Memory B cell (primary cell): ENCODE data around the gene BATF3.
"Not testable (repeated sequence)": the region's sequence is repeated elsewhere in the genome, so short reads cannot be mapped to it uniquely, and the experiment has no call there.

ENCODE experiments used
- ATAC-seq: fragments of 150-1000 bp; cut with Tn5 transposase; 2 replicates; pipeline ENCODE4 v1.10.0; 2021; ENCODE audit warnings: low read depth, mild to moderate bottlenecking, moderate library complexity
- DNase-seq, 2 donors: peaks; one replicate each; pipeline ENCODE4 v3.0.0; 2022; ENCODE audit warnings: low spot score in 2 of 2
- H3K27ac Mint-ChIP-seq: one replicate; pipeline ENCODE4 v1.8.0; 2022; ENCODE audit warnings: mild to moderate bottlenecking, moderate library complexity, mixed read lengths
- H3K27me3 Mint-ChIP-seq: one replicate; pipeline ENCODE4 v1.8.0; 2022; ENCODE audit warnings: mixed read lengths
- H3K36me3 Mint-ChIP-seq: one replicate; pipeline ENCODE4 v1.8.0; 2022; ENCODE audit warnings: mild to moderate bottlenecking, mixed read lengths
- H3K4me1 Mint-ChIP-seq: one replicate; pipeline ENCODE4 v1.8.0; 2022; ENCODE audit warnings: mixed read lengths
- H3K4me3 Mint-ChIP-seq: one replicate; pipeline ENCODE4 v1.8.0; 2022; ENCODE audit warnings: mild to moderate bottlenecking, moderate library complexity, mixed read lengths
- H3K9me3 Mint-ChIP-seq: one replicate; pipeline ENCODE4 v1.8.0; 2022; ENCODE audit warnings: mixed read lengths

Gene BATF3, protein sequence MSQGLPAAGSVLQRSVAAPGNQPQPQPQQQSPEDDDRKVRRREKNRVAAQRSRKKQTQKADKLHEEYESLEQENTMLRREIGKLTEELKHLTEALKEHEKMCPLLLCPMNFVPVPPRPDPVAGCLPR

DNA sequence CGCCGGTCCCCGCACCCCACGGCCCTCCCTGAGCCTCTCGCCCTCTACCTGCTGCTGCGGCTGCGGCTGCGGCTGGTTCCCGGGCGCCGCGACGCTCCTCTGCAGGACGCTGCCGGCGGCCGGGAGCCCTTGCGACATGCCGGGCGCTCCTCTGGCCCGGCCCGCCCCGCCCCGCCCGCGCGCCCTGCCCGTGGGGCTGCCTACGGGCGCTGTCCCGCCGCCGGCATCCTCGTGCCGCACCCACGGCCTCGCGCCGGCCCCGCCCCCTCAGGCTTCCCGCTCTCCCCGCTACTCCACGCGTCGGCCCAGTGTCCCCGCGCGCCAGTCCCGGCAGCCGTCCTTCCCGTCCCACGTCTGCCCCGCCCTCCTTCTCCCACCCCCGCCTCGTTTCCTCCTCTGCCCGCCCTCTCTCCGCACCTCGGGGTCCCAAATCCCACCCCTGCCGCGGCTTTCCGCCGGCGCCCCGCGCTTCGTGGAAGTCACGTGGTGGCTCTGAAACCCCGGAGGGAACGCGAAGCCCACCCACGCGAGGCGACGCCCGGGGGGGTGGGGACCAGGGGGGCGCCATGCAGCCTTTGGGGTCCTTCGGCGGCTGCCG is at the start of gene BATF3:
Gene BATF3 (minus strand): TSS at position 216 of the 598 bp plus-strand sequence. CDS start 78 bp downstream, at position 138.
- peaks cover 36% of the 10 kb centered on the region for H3K4me1 Mint-ChIP-seq
- peaks cover 4% of the 10 kb centered on the region for H3K27me3 Mint-ChIP-seq
- no peaks in the 10 kb centered on the region for H3K9me3 Mint-ChIP-seq
- H3K4me3 Mint-ChIP-seq, result peak within 1 kb of the TSS; percentile 87
- peak in 1 of 2 donors; percentile 27 for DNase-seq
- H3K27ac Mint-ChIP-seq, result no peak within 1 kb of the TSS
- H3K36me3 Mint-ChIP-seq, result no peaks in the 10 kb centered on the region
- ATAC-seq, result peak; percentile 32

DNA sequence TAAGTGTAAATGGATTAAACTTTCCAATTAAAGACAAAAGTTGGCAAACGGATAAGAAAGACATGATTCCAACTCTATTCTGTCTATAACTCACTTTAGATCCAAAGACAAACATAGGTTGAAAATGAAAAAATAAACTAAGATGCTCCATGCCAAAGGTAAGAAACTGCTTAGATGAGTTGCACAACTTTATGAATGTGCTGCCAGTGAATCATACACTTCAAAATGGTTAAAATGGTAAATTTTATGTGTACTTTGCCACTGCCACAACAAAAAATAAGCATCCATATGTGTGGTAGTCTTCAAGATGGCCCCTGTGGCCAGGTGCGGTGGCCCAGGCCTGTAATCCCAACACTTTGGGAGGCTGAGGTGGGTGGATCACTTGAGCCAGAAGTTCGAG is 46.9 kb upstream of the BATF3 start:
- H3K36me3 Mint-ChIP-seq, result peaks cover 16% of the 10 kb centered on the region
- H3K4me3 Mint-ChIP-seq, result no peak overlapping the region
- H3K27me3 Mint-ChIP-seq, result no peaks in the 10 kb centered on the region
- H3K4me1 Mint-ChIP-seq, result peaks cover 8% of the 10 kb centered on the region
- H3K27ac Mint-ChIP-seq, result no peak overlapping the region
- no peak for ATAC-seq
- no peaks in the 10 kb centered on the region for H3K9me3 Mint-ChIP-seq
- DNase-seq, result no peak

- peaks cover 19% of the 10 kb centered on the region for H3K36me3 Mint-ChIP-seq
- no peak for ATAC-seq
- no peak overlapping the region for H3K4me3 Mint-ChIP-seq
- DNase-seq, result no peak
- no peaks in the 10 kb centered on the region for H3K27me3 Mint-ChIP-seq
- peaks cover 7% of the 10 kb centered on the region for H3K4me1 Mint-ChIP-seq
- no peaks in the 10 kb centered on the region for H3K9me3 Mint-ChIP-seq
- no peak overlapping the region for H3K27ac Mint-ChIP-seq
These were observed 45.7 kb upstream of the BATF3 start for GRCh38 chr1:212745303-212745702.

DNA sequence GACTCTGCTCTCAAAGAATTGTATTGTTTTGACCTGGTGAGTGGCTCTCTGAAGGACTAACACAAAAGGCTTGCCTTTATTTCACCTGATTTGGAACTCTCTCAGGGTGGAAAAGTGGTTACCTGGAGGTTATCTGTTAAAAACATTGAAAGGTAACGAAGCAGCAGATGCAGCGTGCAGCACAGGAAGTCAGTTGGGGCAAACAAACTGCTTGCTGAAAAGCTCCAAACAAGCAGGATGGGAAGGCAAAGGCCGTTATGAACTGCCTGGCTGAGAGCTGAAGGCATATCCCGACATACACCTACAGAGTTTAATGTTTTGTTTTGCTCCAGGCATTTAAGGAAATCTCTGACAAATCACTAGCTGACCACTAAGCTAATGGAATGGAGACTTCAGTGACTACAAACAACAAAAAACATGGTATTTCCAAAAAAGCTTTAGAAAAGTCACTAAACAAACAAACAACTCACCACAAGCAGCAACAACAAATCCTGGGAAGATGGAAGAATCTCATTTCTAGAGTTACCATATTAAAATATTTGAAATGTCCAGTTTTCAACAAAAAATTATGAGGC is 44.3 kb upstream of the BATF3 start:
- Mint-ChIP-seq H3K4me3 (no peak overlapping the region), H3K27me3 (no peaks in the 10 kb centered on the region), H3K36me3 (peaks cover 19% of the 10 kb centered on the region), H3K27ac (no peak overlapping the region), H3K9me3 (no peaks in the 10 kb centered on the region), H3K4me1 (peaks cover 2% of the 10 kb centered on the region)
- no peak for ATAC-seq
- DNase-seq, result no peak

- no peaks in the 10 kb centered on the region for H3K27me3 Mint-ChIP-seq
- no peak overlapping the region for H3K27ac Mint-ChIP-seq
- no peak overlapping the region for H3K4me3 Mint-ChIP-seq
- peaks cover 20% of the 10 kb centered on the region for H3K36me3 Mint-ChIP-seq
- DNase-seq (no peak), ATAC-seq (no peak)
- H3K4me1 Mint-ChIP-seq, result no peaks in the 10 kb centered on the region
- H3K9me3 Mint-ChIP-seq, result no peaks in the 10 kb centered on the region
These were observed 38.7 kb upstream of the BATF3 start for GRCh38 chr1:212738330-212738729.

DNA sequence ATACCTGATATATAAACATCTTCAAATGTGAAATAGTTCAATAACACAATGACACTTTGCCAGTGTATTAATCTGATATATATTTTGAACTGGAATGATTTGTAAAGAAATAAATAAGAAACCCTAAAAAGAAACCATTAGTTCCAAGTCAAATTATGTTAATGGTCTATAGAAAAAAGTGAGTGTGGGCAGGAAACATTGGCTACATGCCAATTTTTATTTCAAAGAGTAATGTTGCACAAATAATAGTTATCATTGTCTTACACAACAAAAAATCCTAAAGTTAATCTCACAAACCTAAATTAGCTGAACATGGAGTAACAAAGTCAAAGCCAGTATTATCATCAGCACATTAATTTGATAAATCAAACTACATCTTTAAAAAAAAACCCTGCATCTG is 37.9 kb upstream of the BATF3 start:
- ATAC-seq (no peak), DNase-seq (no peak)
- Mint-ChIP-seq H3K9me3 (no peaks in the 10 kb centered on the region), H3K4me3 (no peak overlapping the region), H3K27me3 (no peaks in the 10 kb centered on the region), H3K4me1 (no peaks in the 10 kb centered on the region), H3K27ac (no peak overlapping the region), H3K36me3 (peaks cover 21% of the 10 kb centered on the region)

GRCh38 chr1:212733109-212733508 is 33.5 kb upstream of the BATF3 start:
- DNase-seq (no peak), ATAC-seq (no peak)
- Mint-ChIP-seq H3K27me3 (no peaks in the 10 kb centered on the region), H3K4me3 (no peak overlapping the region), H3K36me3 (peaks cover 18% of the 10 kb centered on the region), H3K4me1 (no peaks in the 10 kb centered on the region), H3K27ac (no peak overlapping the region), H3K9me3 (no peaks in the 10 kb centered on the region)

DNA sequence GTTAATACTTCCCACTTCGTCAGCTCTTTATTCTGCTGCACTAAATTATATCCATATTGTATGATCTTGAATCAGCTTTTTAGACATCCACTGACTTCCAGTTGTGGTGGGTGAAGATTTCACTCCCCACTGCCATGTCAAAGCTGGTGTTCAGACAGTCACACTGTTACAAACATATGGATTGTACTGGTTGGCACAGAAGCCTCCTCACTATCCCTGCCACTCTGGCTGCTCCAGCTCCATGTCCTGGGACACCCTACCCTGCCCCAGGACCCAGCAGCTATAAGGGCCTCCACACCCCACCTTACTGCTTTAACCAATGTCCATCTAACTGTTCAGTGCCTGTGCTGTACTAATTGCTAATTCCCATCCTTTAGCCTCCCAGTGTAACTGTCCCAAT is 32.0 kb upstream of the BATF3 start:
- no peak for ATAC-seq
- Mint-ChIP-seq H3K27ac (no peak overlapping the region), H3K9me3 (no peaks in the 10 kb centered on the region), H3K36me3 (peaks cover 22% of the 10 kb centered on the region), H3K27me3 (no peaks in the 10 kb centered on the region), H3K4me3 (no peak overlapping the region), H3K4me1 (no peaks in the 10 kb centered on the region)
- DNase-seq, result no peak

DNA sequence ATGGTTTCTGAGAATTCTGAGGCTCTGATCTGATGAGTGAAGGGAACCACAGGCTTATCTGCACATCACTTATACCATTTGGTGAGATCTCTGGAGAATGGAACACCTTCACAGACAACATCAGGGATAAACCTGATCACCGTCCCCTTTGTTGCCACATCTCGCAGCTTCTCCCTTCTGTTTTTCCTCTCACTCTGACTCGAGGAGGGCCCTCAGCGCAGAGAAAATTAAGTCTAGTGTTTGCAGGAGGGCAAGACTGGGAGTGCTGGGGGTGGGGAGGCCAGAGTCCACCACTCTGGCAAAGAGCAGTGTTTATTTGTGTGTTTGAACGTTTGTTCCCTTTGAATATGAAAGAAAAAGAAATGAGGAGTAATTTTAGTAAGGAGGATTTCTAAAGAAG is 29.0 kb upstream of the BATF3 start:
- ATAC-seq, result no peak
- H3K27ac Mint-ChIP-seq, result no peak overlapping the region
- peaks cover 1% of the 10 kb centered on the region for H3K9me3 Mint-ChIP-seq
- H3K36me3 Mint-ChIP-seq, result peaks cover 24% of the 10 kb centered on the region
- no peak overlapping the region for H3K4me3 Mint-ChIP-seq
- H3K4me1 Mint-ChIP-seq, result no peaks in the 10 kb centered on the region
- no peaks in the 10 kb centered on the region for H3K27me3 Mint-ChIP-seq
- no peak for DNase-seq

DNA sequence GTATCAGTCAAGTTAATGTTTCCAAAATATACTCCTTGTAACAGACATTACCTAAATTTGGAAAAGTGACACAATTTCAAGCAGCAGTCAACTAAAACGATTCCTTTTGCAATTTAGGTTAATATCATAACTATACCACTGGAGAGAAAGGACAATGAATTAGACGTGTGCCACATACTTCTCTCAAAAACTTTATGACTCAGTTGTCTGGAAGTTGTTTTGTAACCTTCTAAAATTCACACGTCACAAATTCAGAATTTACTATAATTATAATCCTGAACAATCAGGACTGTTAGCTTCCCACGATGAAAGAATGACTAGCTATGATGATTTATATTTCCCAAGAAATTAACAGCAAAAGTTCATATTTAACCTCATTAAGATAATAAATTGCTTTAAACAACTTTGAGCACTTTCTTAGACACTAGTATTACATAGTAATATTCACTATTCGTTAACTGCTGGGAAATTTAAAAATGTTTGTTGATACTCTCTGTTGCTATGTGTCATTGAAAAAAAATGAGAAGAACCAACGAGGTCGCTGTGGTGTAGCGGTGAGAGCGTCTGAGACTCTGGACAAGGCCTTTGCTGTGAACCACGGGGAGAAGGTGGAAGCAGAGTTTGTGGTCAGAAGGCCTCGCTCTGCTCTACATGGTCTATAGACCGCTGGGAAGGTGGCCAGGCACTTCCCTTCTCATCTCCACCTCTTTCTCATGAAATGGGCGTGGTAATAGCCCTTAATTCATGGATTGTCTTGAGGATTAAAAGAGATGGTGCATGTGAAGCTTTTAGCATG is 27.9 kb upstream of the BATF3 start:
- no peaks in the 10 kb centered on the region for H3K4me1 Mint-ChIP-seq
- peaks cover 1% of the 10 kb centered on the region for H3K9me3 Mint-ChIP-seq
- no peak for DNase-seq
- peaks cover 20% of the 10 kb centered on the region for H3K36me3 Mint-ChIP-seq
- H3K27me3 Mint-ChIP-seq, result no peaks in the 10 kb centered on the region
- H3K27ac Mint-ChIP-seq, result no peak overlapping the region
- no peak for ATAC-seq
- no peak overlapping the region for H3K4me3 Mint-ChIP-seq

DNA sequence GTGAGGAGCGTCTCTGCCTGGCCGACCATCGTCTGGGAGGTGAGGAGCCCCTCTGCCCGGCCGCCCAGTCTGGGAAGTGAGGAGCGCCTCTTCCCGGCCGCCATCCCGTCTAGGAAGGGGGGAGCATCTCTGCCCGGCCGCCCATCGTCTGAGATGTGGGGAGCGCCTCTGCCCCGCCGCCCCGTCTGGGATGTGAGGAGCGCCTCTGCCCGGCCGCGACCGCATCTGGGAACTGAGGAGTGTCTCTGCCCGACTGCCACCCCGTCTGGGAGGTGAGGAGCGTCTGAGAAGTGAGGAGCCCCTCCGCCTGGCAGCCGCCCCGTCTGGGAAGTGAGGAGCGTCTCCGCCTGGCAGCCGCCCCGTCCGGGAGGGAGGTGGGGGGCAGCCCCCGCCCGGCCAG is 25.0 kb upstream of the BATF3 start:
- not testable (repeated sequence) for H3K9me3 Mint-ChIP-seq, ATAC-seq, H3K27me3 Mint-ChIP-seq, DNase-seq, H3K27ac Mint-ChIP-seq, H3K4me1 Mint-ChIP-seq, H3K4me3 Mint-ChIP-seq
- peaks cover 18% of the 10 kb centered on the region for H3K36me3 Mint-ChIP-seq

DNA sequence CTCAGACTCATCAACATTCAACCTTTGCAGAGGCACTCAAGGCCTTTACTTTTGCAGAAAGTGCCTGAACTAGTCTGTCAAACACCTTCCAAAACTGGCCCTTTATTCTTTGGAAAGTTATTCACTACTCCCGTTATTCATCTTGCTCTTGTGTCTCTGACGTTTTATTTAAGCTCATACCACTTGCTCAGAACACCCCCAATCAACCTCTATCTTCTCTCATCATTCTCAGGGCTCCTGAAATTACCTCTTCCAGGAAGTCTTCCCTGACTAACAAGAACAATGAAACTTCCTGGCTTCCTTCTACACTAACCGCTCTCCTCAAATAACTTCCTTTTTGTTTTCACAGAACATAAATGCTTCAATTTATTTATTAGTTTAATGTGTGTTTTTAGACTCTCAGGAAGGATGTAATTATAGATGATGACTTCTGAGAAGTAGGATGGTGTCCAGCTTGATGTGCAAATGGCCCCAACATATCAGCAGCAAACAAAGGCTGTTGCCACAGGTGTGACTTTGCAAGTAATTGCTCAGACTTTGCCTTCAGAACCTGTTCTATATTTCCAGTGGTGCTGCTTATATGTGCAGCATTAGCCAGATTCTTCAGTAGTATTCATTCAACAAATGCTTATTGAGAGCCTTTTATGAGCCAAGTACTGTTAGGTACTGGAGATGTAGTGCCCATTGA is 22.8 kb upstream of the BATF3 start:
- ATAC-seq (no peak), DNase-seq (no peak)
- Mint-ChIP-seq H3K4me1 (no peaks in the 10 kb centered on the region), H3K27ac (no peak overlapping the region), H3K4me3 (no peak overlapping the region), H3K9me3 (peaks cover 1% of the 10 kb centered on the region), H3K27me3 (peaks cover 1% of the 10 kb centered on the region), H3K36me3 (peaks cover 14% of the 10 kb centered on the region)

GRCh38 chr1:212721388-212722247 is 22.0 kb upstream of the BATF3 start:
- H3K4me1 Mint-ChIP-seq, result no peaks in the 10 kb centered on the region
- no peak overlapping the region for H3K27ac Mint-ChIP-seq
- H3K36me3 Mint-ChIP-seq, result peaks cover 10% of the 10 kb centered on the region
- H3K9me3 Mint-ChIP-seq, result peaks cover 1% of the 10 kb centered on the region
- DNase-seq (no peak), ATAC-seq (no peak)
- no peak overlapping the region for H3K4me3 Mint-ChIP-seq
- H3K27me3 Mint-ChIP-seq, result peaks cover 1% of the 10 kb centered on the region
